RWPE1 (cell line): ENCODE data around the gene GNB3.

ENCODE experiments used
- CTCF ChIA-PET: fragments of 350-600 bp; sonication (Branson Sonifier 250); formaldehyde crosslinking; extraction: SDS; loops from one replicate; lab custom pipeline; 2021; lab: Yijun Ruan, JAX
- POLR2A ChIA-PET: fragments of 400-600 bp; formaldehyde crosslinking; extraction: SDS; loops from one replicate; lab custom pipeline; 2020; ENCODE audit warnings: antibody characterized with exemption; ENCODE audit not compliant: low non-redundant PET; lab: Yijun Ruan, JAX
- DNase-seq: peaks from one replicate; pipeline ENCODE4 v3.0.0; 2012; ENCODE audit warnings: low spot score
- H3K27ac ChIP-seq: fragments of 450-650 bp; 2 replicates; pipeline ENCODE4 v1.5.1; 2017
- CTCF ChIP-seq: fragments of 450-650 bp; conservative IDR thresholded peaks from 2 replicates; pipeline ENCODE4 v1.5.1; 2017; ENCODE audit warnings: low read depth, mild to moderate bottlenecking

The GNB3 gene

DNA sequence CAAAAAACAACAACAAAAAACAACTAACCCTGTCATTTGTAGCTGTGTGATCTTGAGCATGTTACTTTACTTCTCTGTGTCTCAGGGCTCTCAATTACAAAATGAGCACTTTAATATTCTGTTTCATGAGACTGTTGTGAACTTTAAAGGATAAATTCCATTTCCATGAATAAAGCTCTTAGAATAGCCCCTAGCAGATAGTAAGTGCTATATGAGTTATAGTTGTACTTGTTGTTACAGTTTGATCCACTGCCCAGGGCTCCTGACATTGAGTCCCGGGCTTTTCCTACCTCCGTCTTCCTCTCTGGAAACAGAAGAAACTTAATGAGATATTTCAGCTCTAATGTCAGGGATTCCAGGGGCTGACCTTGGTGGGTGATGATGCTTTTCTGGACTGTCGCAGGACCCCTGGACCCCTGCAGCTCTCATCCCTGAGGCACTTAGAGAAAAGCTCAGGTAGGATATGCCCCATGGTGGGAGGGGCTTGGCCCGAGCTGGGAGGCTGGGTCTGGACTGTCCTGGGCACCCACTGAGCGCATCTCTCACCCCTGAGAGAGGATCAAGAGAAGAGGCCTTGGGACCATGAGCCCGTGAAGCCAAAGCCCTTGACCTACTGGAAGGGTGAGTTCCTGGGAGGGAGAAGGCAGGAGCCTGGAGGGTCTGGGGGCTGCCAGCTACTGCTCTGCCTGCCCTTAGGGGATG lies 7.4 kb upstream of the GNB3 start:
- ChIA-PET CTCF (no interaction called here), POLR2A (interaction anchor here (0.7 kb wide), 2 partner anchors 80 to 109 kb away, joined by 3 read pairs; partner anchors contain the start of gene MLF2)
- no peak overlapping the region for H3K27ac ChIP-seq
- TF ChIP-seq CTCF: no peak
- DNase-seq: no peak

- CTCF ChIA-PET: interaction anchor here (0.5 to 2.2 kb wide), 6 partner anchors 10 to 136 kb away, joined by 3 to 10 read pairs (median 6); partner anchors contain the start of gene GPR162
- no peak for TF ChIP-seq CTCF
- DNase-seq: no peak
- H3K27ac ChIP-seq: no peak overlapping the region
- POLR2A ChIA-PET: interaction anchor here (0.7 kb wide), 1 partner anchor 81 kb away, joined by 3 read pairs; the partner anchor contains the start of gene MLF2
These were observed 6.5 kb upstream of the GNB3 start for GRCh38 chr12:6834254-6834653.

DNA sequence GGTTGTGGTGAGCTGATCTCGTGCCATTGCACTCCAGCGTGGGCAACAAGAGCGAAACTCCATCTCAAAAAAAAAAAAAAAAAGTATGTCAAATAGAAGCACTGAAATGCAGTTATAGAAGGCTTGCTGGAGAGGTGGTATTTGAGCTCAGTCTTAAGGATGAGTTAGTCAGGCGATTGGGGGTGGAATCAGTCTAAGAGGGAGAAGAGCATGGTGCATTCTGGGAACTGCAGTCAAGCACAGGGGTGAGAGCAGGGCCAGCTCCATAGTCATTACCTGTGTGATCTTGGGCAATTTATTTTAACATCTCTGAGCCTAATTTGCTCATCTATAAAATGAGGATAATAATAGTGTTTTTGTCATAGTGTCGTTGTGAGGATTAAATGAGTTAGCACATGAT lies 5.9 kb upstream of the GNB3 start:
- no peak for TF ChIP-seq CTCF
- ChIA-PET POLR2A (no interaction called here), CTCF (interaction anchor here (0.5 to 2.2 kb wide), 9 partner anchors 10 to 137 kb away, joined by 3 to 10 read pairs (median 5); partner anchors contain the start of genes GPR162 and MLF2)
- DNase-seq: no peak
- no peak overlapping the region for H3K27ac ChIP-seq

DNA sequence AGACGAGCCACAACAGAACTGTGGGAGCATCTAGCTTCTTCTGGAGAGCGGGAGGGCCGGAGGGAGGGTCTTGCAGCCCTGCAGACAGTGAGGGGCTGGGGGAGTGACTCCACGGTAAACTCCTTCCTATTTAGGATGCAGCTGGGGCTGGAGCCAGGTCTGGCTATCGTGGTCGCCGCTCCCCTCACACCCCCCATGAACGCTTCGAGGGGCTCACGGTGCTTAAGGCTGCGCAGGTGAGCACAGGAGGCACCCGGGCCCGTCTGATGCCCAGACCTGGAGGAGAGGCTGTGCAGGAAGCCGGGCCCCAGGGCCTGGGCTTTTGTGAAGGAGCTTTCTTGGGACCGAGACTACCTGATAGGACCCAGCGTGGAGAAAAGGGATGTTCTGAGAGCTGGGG lies 3.9 kb upstream of the GNB3 start:
- DNase-seq: no peak
- CTCF ChIA-PET: interaction anchor here (0.6 to 1.1 kb wide), 5 partner anchors 10 to 103 kb away, joined by 3 to 5 read pairs (median 3); no protein-coding TSS in a partner anchor
- POLR2A ChIA-PET: no interaction called here
- H3K27ac ChIP-seq: no peak overlapping the region
- no peak for TF ChIP-seq CTCF

DNA sequence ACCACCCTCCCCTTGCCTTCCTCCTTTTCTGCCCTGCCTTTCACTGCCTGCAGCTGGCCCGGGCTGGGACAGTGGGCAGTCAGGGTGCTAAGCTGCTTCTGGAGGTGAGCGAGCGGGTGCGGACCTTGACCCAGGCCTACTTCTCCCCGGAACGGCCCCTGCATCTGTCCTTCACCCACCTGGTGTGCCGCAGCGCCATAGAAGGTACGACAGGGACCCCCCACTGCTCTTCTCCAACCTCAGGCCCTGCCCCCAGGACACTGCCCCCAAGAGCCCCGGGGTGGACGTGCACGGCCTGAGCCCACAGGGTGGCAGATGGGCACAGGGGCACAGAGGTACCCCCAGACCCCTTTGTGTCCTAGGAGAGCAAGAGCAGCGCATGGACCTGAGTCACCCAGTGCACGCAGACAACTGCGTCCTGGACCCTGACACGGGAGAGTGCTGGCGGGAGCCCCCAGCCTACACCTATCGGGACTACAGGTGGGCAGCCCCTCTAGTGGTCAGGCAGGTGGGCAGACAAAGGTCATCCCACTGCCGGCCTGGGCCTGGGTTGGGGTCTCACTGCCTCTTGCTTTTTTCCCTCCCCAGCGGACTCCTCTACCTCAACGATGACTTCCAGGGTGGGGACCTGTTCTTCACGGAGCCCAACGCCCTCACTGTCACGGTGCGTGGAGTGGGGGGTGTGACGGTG lies 3.2 kb upstream of the GNB3 start:
- ChIA-PET CTCF (interaction anchor here (0.5 to 1.0 kb wide), 3 partner anchors 15 to 34 kb away, joined by 3 read pairs; no protein-coding TSS in a partner anchor), POLR2A (no interaction called here)
- no peak for TF ChIP-seq CTCF
- no peak for DNase-seq
- H3K27ac ChIP-seq: no peak overlapping the region

- TF ChIP-seq CTCF: no peak
- CTCF ChIA-PET: interaction anchor here (0.7 kb wide), 1 partner anchor 34 kb away, joined by 3 read pairs; the partner anchor contains the start of gene SPSB2
- POLR2A ChIA-PET: no interaction called here
These were observed 1.9 kb upstream of the GNB3 start for GRCh38 chr12:6838854-6839253.

More at GRCh38 chr12:6838854-6839253, 1.9 kb upstream of the GNB3 start:
- H3K27ac ChIP-seq: no peak overlapping the region
- DNase-seq: no peak
